ENCODE data around the gene MINK1.

GRCh38 chr17:4839965-4840892 is 7.1 kb downstream of the MINK1 start:
- TF ChIP-seq CTCF (conservative IDR thresholded peaks at IDR 0.05 in 1 of 2, IDR thresholded peaks at IDR 0.05 in 1 of 2; ENCODE audit: extremely low read depth in 1 of 2, insufficient read depth in 1 of 2, low read depth in 1 of 2, low read length in 2 of 2) (no peak), EZH2 (IDR thresholded peaks at IDR 0.05; ENCODE audit: borderline replicate concordance, low read length) (no peak)

All from mammary epithelial cell (primary cell).